Heart left ventricle (tissue), 16 donors: ENCODE data around the gene EIF4E1B. TPM values are rescaled to one million over a fixed set of nuclear protein-coding genes. Genes with fewer than 3 reads are reported as not detected.

Source experiments
- ATAC-seq, 4 donors: fragments of 200-7000 bp; cut with Tn5 transposase; one replicate each; pipeline ENCODE4 v1.9.1; 2020 to 2022; ENCODE audit warnings: moderate library complexity in 4 of 4, mild to moderate bottlenecking in 3 of 4, moderate number of reproducible peaks in 1 of 4
- DNase-seq, 5 donors: peaks; one replicate each; pipeline ENCODE4 v3.0.0-alpha.2; 2020
- H3K27ac ChIP-seq, 12 donors: fragments of 200-600 bp; sonication (generic) in 4 of 12; one replicate each; pipeline versions ENCODE4 v1.5.0 to v1.8.0; 2016 to 2022; ENCODE audit warnings: mild to moderate bottlenecking in 2 of 12
- H3K27me3 ChIP-seq, 9 donors: fragments of 200-600 bp; sonication (generic) in 2 of 9; one replicate each; pipeline versions ENCODE4 v1.5.1 to v1.8.0; 2016 to 2022; ENCODE audit warnings: mild to moderate bottlenecking in 3 of 9
- H3K36me3 ChIP-seq, 9 donors: fragments of 200-600 bp; sonication (generic) in 2 of 9; one replicate each; pipeline versions ENCODE4 v1.5.0 to v1.8.0; 2018 to 2022; ENCODE audit warnings: mild to moderate bottlenecking in 2 of 9
- H3K4me1 ChIP-seq, 12 donors: fragments of 200-600 bp; sonication (generic) in 4 of 12; one replicate each; pipeline versions ENCODE4 v1.5.0 to v1.8.0; 2016 to 2022; ENCODE audit warnings: mild to moderate bottlenecking in 3 of 12
- H3K4me3 ChIP-seq, 12 donors: fragments of 200-600 bp; sonication (generic) in 4 of 12; one replicate each; pipeline versions ENCODE4 v1.5.0 to v1.8.0; 2017 to 2022; ENCODE audit warnings: mild to moderate bottlenecking in 9 of 12, moderate library complexity in 4 of 12
- H3K9me3 ChIP-seq, 12 donors: fragments of 200-600 bp; sonication (generic) in 4 of 12; one replicate each; pipeline versions ENCODE4 v1.5.0 to v1.8.0; 2016 to 2022; ENCODE audit warnings: mild to moderate bottlenecking in 1 of 12
- POLR2A ChIP-seq, 2 donors: fragments of 450-650 bp; IDR thresholded peaks; one replicate each; pipeline ENCODE4 v1.6.1; 2017; ENCODE audit warnings: antibody characterized with exemption in 2 of 2, mild to moderate bottlenecking in 2 of 2, moderate library complexity in 2 of 2
- WGBS, 4 donors: extraction: QIAGEN DNeasy Blood & Tissue Kit in 2 of 4; methylation state at CpG; one replicate each; pipeline versions ENCODE4 v1.1.5 to v1.1.7; 2013 to 2018; 5-methylcytosine and 5-hydroxymethylcytosine counted together
- intact Hi-C, 10 donors: fragments of 100-400 bp; cut with DNase I; formaldehyde crosslinking; loops; one replicate each; pipeline versions ENCODE4 v1.11.1 to v1.14.2; 2022
- polyA plus RNA-seq, 2 donors: library from polyadenylated mRNA; stranded (reverse); fragments of 200-250 nt; gene quantifications; one replicate each; pipeline ENCODE4 v1.2.3, GENCODE V29; 2013
- total RNA-seq, 9 donors: library from RNA; depleted of rRNA in 2 of 9; stranded (reverse); fragments of >200 nt in 2 of 9; fragmentation: NEBNext Ultra II Directional in 3 of 9; extraction: Animal tissue kit (Norgen Biotek cat#: 25700) in 3 of 9; gene quantifications; one replicate each; pipeline versions ENCODE4 v1.1.0 to v1.2.4, GENCODE V29; 2016 to 2023
- TF ChIP-seq, protein P1 (sequence below), 12 donors: fragments of 200-600 bp; sonication (generic) in 4 of 12; IDR thresholded peaks; one replicate each; pipeline versions ENCODE4 v1.5.0 to v1.8.0; 2018 to 2022; ENCODE audit warnings: antibody characterized with exemption in 12 of 12, mild to moderate bottlenecking in 5 of 12
- donor health status: ischemic (EF 13 %, LVEDD 7.1; RV severe dilation, severe dysfunction).
- donor health status: healthy with polysubstance abuse.
- donor health status: DM: no; HTN: yes; CAD: no.
- donor health status: DM: no; HTN: no; CAD: no.
- donor health status: ischemic (EF 25% LVEDD 6.9; RV normal size, moderate dysfunction).
- donor health status: ischemic (EF 25% LVEDD 5.7; RV mildly dilated, moderate dysfunction).
- donor health status: healthy.
- donor health status: DM: yes; HTN: yes; CAD: no.
- donor health status: ischemic (EF 35%, LVEDD 5.7; RV mildly dilated, moderate dysfunction).
- donor health status: nonischemic (EF 11% LVEDD 7.7; RV severe dilation, severe dysfunction).
- donor health status: DM: yes; HTN: yes; CAD: no.
- donor health status: PGD.
- donor health status: ischemic (EF 29% LVEDD 5.4; RV normal size, mild dysfunction).
- donor health status: nonischemic (EF 23%, LVEDD 6.1; RV moderate dilation, normal function).

The EIF4E1B gene
- total and polyA plus RNA-seq, 11 donors: not detected

- H3K4me3 ChIP-seq: no peak overlapping the region
- 48 to 70% (median 52%) methylated on average over 12 to 14 of the region's 14 CpGs for WGBS, 4 donors
- intact Hi-C loops: loop anchor here in 8 of 10 donors (2.0 to 10.0 kb wide), 7 partner anchors 161 to 455 kb away; partner anchors contain the start of gene CLTB (in 1 of the 8)
- peak overlapping the region in 2 of 12 donors; percentile 0 to 76 for H3K27ac ChIP-seq
- DNase-seq (peak; percentile 54 to 80 (median 72)), ATAC-seq (peak; percentile 61 to 86 (median 84))
- peaks cover 0 to 31% (median 12%) of the 10 kb centered on the region in 12 donors for H3K4me1 ChIP-seq
- no peaks in the 10 kb centered on the region for H3K9me3 ChIP-seq
- peaks cover 0 to 39% (median 20%) of the 10 kb centered on the region in 9 donors for H3K36me3 ChIP-seq
- TF ChIP-seq POLR2A (IDR thresholded peaks at IDR 0.05): no peak
- TF ChIP-seq, protein P1, sequence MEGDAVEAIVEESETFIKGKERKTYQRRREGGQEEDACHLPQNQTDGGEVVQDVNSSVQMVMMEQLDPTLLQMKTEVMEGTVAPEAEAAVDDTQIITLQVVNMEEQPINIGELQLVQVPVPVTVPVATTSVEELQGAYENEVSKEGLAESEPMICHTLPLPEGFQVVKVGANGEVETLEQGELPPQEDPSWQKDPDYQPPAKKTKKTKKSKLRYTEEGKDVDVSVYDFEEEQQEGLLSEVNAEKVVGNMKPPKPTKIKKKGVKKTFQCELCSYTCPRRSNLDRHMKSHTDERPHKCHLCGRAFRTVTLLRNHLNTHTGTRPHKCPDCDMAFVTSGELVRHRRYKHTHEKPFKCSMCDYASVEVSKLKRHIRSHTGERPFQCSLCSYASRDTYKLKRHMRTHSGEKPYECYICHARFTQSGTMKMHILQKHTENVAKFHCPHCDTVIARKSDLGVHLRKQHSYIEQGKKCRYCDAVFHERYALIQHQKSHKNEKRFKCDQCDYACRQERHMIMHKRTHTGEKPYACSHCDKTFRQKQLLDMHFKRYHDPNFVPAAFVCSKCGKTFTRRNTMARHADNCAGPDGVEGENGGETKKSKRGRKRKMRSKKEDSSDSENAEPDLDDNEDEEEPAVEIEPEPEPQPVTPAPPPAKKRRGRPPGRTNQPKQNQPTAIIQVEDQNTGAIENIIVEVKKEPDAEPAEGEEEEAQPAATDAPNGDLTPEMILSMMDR (IDR thresholded peaks at IDR 0.05): peak; percentile 73 to 92 (median 84)
- peaks cover 0 to 11% (median 0%) of the 10 kb centered on the region in 9 donors for H3K27me3 ChIP-seq
Observed at GRCh38 chr5:176658007-176658599, 27.6 kb downstream of the EIF4E1B start.

DNA sequence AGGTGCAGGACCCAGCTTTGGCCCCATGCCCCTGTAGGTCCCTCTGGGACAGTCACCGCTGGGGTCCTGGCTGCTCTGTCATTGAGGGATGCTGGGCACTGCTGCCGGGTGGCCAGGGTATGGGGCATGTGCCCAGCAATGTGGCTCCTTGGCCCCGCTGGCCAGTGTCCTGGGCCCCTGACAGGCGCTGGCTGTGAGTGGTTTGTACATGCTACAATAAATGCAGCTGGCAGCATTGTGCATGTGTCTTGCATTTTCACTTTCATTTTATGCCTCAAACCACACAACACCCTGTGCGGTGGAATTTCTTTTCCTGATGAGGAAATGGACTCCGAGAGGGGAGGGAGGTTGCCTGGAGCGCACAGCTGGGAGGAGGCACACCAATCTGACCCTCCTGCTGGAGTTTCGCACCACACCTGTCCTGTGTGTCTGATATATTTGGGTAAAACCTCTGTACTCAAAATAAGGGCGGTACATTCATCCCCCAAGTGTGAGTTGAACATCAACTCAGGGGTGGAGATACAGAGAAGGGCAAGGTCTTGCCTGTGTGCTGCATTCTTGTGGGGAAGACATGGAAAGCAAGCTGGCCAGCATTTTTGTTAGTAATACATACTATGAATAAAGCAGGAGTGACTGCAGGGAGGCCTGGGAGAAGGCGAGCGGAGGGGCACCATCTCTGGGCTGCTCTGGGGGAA, 28.5 kb downstream of the EIF4E1B start:
- Histone ChIP-seq H3K9me3 (no peaks in the 10 kb centered on the region), H3K36me3 (peaks cover 0 to 32% (median 12%) of the 10 kb centered on the region in 9 donors), H3K4me3 (peak overlapping the region in 5 of 12 donors; percentile 13 to 31 (median 22)), H3K4me1 (peaks cover 0 to 31% (median 12%) of the 10 kb centered on the region in 12 donors), H3K27ac (peak overlapping the region in 3 of 12 donors; percentile 0 to 76 (median 35)), H3K27me3 (peaks cover 0 to 20% (median 0%) of the 10 kb centered on the region in 9 donors)
- no peak for DNase-seq
- intact Hi-C loops: loop anchor here in 8 of 10 donors (2.0 to 10.0 kb wide), 7 partner anchors 160 to 454 kb away; partner anchors contain the start of gene CLTB (in 1 of the 8)
- no peak for TF ChIP-seq POLR2A (IDR thresholded peaks at IDR 0.05)
- TF ChIP-seq, protein P1 (IDR thresholded peaks at IDR 0.05): no peak
- WGBS, 4 donors: 54 to 63% (median 58%) methylated on average over 10 to 11 of the region's 11 CpGs
- peak in 1 of 4 donors; percentile 46 for ATAC-seq

DNA sequence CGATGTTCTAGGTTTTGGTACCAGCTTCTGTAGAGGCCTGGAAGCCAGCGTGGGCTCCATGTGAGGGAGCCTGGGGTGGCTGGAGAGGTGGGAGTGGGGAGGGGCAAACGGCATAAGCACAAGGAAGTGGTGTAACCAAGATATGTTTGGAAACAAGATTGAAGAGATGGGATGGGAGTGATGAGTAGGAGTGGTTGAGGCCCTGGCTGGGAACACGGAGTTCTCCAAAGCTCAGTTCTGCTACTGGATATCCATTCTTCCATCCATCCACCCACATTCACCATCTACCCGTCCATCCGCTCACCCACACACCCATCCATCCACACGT, 29.0 kb downstream of the EIF4E1B start:
- Histone ChIP-seq H3K4me3 (no peak overlapping the region), H3K4me1 (peaks cover 0 to 31% (median 12%) of the 10 kb centered on the region in 12 donors), H3K9me3 (no peaks in the 10 kb centered on the region), H3K27ac (peak overlapping the region in 1 of 12 donors; percentile 76), H3K27me3 (peaks cover 0 to 25% (median 4%) of the 10 kb centered on the region in 9 donors), H3K36me3 (peaks cover 0 to 27% (median 10%) of the 10 kb centered on the region in 9 donors)
- intact Hi-C loops: loop anchor here in 8 of 10 donors (2.0 to 10.0 kb wide), 7 partner anchors 159 to 453 kb away; partner anchors contain the start of gene CLTB (in 1 of the 8)
- ATAC-seq (no peak), DNase-seq (peak in 1 of 5 donors; percentile 19)
- WGBS, 4 donors: 72 to 82% (median 78%) methylated on average over 7 of the region's 7 CpGs
- TF ChIP-seq, protein P1 (IDR thresholded peaks at IDR 0.05): no peak
- no peak for TF ChIP-seq POLR2A (IDR thresholded peaks at IDR 0.05)
